Measurements from ENCODE around the gene RAB27B. TPM values are rescaled to one million over a fixed set of nuclear protein-coding genes. Genes with fewer than 3 reads are reported as not detected.

Gene RAB27B
- polyA plus RNA-seq, 2 of the 4 experiments (the other 2 are of a cell fraction), result 11.0 to 13.2 TPM

DNA sequence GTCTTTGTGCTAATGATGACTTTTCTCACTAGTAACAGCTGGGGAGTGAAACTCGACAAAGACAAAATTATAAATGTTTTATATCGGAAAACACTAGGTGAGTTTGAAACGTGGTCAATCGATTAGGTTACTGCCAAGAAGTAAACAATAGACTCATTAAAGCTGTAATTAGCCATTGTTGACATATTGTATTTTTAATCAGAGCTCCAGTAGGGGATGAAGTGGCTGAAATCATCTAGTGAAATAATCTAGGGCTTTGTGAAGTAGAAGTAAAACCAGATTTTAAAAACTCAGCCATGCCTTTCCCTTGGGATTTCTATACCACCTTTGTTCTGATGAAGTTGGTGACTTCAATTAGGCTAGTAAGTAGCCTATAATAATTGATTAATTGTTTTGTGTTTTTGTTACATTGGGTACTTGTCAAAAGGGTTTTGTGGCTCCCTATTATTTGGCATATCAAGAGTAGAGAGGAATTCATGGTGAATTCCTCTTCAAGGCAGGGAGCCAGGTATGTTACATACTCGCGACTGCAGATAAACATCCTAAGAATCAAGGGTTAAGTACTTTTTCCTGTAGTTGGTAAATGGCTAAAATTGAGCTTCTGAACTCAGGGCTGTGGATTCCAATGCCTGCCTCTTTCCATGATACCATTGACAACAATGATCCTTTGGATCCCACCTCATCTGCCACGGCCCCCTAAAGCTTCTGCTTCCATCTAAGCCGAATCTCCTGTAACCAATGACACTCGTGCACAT is 31.6 kb downstream of the RAB27B start (continued):
- TF ChIP-seq, protein P1, sequence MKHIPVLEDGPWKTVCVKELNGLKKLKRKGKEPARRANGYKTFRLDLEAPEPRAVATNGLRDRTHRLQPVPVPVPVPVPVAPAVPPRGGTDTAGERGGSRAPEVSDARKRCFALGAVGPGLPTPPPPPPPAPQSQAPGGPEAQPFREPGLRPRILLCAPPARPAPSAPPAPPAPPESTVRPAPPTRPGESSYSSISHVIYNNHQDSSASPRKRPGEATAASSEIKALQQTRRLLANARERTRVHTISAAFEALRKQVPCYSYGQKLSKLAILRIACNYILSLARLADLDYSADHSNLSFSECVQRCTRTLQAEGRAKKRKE (CRISPR knock-in tag; IDR thresholded peaks at IDR 0.05; ENCODE audit: low read depth), result no peak

DNA sequence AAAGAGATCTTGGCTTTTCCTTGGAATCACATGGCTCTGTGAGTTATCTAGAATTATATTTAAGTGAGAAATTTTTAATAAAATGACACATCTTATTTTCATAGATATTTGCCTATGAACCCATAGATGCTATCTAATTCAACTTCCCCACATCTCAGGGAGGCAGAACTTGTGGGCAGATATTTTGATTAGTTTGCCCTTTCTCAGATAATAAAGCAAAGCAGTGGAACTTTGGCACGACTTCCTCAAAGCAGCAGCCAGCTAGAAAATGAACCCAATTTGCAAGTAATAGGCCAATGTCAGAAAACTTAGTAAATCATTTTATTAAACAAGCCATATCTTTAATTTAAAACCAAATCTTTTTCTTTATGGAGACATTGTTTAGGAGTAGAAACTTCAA is 32.7 kb downstream of the RAB27B start:
- DNase-seq (ENCODE audit: low read depth in 1 of 2, low spot score in 1 of 2) (no peak), ATAC-seq (no peak), FAIRE-seq (no peak)
- ChIA-PET POLR2A (no interaction called here), CTCF (no interaction called here)
- no peak for TF ChIP-seq HOXA7 (CRISPR knock-in tag; IDR thresholded peaks at IDR 0.05)
- TF ChIP-seq, protein P2, sequence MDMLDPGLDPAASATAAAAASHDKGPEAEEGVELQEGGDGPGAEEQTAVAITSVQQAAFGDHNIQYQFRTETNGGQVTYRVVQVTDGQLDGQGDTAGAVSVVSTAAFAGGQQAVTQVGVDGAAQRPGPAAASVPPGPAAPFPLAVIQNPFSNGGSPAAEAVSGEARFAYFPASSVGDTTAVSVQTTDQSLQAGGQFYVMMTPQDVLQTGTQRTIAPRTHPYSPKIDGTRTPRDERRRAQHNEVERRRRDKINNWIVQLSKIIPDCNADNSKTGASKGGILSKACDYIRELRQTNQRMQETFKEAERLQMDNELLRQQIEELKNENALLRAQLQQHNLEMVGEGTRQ (IDR thresholded peaks at IDR 0.05), result no peak
- TF ChIP-seq JUNB (IDR thresholded peaks at IDR 0.05), result no peak
- TF ChIP-seq CHD2 (IDR thresholded peaks at IDR 0.05; ENCODE audit: low read length, partially characterized antibody), result no peak
- TF ChIP-seq FOXS1 (CRISPR knock-in tag; IDR thresholded peaks at IDR 0.05), result no peak
- TF ChIP-seq HDAC2 (IDR thresholded peaks at IDR 0.05), result no peak
- no peak for TF ChIP-seq POLR2AphosphoS2 (conservative IDR thresholded peaks at IDR 0.05; ENCODE audit: low read length)
- TF ChIP-seq, protein P3, sequence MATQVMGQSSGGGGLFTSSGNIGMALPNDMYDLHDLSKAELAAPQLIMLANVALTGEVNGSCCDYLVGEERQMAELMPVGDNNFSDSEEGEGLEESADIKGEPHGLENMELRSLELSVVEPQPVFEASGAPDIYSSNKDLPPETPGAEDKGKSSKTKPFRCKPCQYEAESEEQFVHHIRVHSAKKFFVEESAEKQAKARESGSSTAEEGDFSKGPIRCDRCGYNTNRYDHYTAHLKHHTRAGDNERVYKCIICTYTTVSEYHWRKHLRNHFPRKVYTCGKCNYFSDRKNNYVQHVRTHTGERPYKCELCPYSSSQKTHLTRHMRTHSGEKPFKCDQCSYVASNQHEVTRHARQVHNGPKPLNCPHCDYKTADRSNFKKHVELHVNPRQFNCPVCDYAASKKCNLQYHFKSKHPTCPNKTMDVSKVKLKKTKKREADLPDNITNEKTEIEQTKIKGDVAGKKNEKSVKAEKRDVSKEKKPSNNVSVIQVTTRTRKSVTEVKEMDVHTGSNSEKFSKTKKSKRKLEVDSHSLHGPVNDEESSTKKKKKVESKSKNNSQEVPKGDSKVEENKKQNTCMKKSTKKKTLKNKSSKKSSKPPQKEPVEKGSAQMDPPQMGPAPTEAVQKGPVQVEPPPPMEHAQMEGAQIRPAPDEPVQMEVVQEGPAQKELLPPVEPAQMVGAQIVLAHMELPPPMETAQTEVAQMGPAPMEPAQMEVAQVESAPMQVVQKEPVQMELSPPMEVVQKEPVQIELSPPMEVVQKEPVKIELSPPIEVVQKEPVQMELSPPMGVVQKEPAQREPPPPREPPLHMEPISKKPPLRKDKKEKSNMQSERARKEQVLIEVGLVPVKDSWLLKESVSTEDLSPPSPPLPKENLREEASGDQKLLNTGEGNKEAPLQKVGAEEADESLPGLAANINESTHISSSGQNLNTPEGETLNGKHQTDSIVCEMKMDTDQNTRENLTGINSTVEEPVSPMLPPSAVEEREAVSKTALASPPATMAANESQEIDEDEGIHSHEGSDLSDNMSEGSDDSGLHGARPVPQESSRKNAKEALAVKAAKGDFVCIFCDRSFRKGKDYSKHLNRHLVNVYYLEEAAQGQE (IDR thresholded peaks at IDR 0.05), result no peak
- no peak for TF ChIP-seq SMC3 (IDR thresholded peaks at IDR 0.05)
- TF ChIP-seq, protein P4, sequence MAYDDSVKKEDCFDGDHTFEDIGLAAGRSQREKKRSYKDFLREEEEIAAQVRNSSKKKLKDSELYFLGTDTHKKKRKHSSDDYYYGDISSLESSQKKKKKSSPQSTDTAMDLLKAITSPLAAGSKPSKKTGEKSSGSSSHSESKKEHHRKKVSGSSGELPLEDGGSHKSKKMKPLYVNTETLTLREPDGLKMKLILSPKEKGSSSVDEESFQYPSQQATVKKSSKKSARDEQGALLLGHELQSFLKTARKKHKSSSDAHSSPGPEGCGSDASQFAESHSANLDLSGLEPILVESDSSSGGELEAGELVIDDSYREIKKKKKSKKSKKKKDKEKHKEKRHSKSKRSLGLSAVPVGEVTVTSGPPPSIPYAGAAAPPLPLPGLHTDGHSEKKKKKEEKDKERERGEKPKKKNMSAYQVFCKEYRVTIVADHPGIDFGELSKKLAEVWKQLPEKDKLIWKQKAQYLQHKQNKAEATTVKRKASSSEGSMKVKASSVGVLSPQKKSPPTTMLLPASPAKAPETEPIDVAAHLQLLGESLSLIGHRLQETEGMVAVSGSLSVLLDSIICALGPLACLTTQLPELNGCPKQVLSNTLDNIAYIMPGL (CRISPR knock-in tag; IDR thresholded peaks at IDR 0.05; ENCODE audit: borderline replicate concordance), result no peak
- TF ChIP-seq PHF8 (IDR thresholded peaks at IDR 0.05; ENCODE audit: borderline replicate concordance, low read depth), result no peak
- no peak overlapping the region for H3K4me3 ChIP-seq
- 87% methylated on average over 1 of the region's 1 CpG for WGBS (ENCODE audit: missing lambda C conversion rate)
- H3K9me3 ChIP-seq, result no peaks in the 10 kb centered on the region
- no peak overlapping the region for H3K27ac ChIP-seq
- no peaks in the 10 kb centered on the region for H3K4me1 ChIP-seq
- H3K4me2 ChIP-seq, result no peak overlapping the region

DNA sequence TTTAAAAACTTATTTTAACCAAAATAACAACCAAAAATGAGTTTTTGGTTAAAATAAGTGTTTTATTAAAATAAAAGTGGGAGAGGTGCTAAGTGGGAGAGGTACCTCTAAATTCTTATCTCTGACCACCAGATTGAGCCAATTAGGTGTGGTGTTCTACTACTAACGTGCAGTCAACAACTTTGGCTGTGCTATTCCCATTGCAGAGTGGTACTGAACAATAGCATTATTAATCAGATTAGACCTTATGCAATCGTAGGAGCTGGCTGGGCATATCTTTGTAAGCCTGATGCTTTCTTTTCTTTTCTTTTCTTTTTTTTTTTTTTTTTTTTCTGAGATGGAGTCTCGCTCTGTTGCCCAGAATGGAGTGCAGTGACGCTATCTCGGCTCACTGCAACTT is 38.9 kb downstream of the RAB27B start:
- H3K27ac ChIP-seq, result no peak overlapping the region
- DNase-seq (ENCODE audit: low read depth in 1 of 2, low spot score in 1 of 2), result no peak
- TF ChIP-seq ESRRA (IDR thresholded peaks at IDR 0.05; ENCODE audit: borderline replicate concordance, low read length) (no peak), RARB (CRISPR knock-in tag; IDR thresholded peaks at IDR 0.05) (no peak), NFE2L2 (conservative IDR thresholded peaks at IDR 0.05; ENCODE audit: low read length) (no peak), MAFK (IDR thresholded peaks at IDR 0.05; ENCODE audit: partially characterized antibody) (no peak), KDM5A (IDR thresholded peaks at IDR 0.05) (no peak), HDAC2 (IDR thresholded peaks at IDR 0.05) (no peak), HOXB13 (CRISPR knock-in tag; IDR thresholded peaks at IDR 0.05; ENCODE audit: low read depth) (no peak)
- TF ChIP-seq, protein P4 (CRISPR knock-in tag; IDR thresholded peaks at IDR 0.05; ENCODE audit: borderline replicate concordance), result no peak
- TF ChIP-seq, protein P5, sequence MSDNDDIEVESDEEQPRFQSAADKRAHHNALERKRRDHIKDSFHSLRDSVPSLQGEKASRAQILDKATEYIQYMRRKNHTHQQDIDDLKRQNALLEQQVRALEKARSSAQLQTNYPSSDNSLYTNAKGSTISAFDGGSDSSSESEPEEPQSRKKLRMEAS (IDR thresholded peaks at IDR 0.05), result no peak
- TF ChIP-seq, protein P6, sequence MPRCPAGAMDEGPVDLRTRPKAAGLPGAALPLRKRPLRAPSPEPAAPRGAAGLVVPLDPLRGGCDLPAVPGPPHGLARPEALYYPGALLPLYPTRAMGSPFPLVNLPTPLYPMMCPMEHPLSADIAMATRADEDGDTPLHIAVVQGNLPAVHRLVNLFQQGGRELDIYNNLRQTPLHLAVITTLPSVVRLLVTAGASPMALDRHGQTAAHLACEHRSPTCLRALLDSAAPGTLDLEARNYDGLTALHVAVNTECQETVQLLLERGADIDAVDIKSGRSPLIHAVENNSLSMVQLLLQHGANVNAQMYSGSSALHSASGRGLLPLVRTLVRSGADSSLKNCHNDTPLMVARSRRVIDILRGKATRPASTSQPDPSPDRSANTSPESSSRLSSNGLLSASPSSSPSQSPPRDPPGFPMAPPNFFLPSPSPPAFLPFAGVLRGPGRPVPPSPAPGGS (IDR thresholded peaks at IDR 0.05), result no peak
- no peak for ATAC-seq
- no peak overlapping the region for H3K4me3 ChIP-seq
- no peaks in the 10 kb centered on the region for H3K9me3 ChIP-seq
- ChIA-PET CTCF (no interaction called here), POLR2A (no interaction called here)
- no peak overlapping the region for H3K4me2 ChIP-seq
- H3K4me1 ChIP-seq, result no peaks in the 10 kb centered on the region
- 95% methylated on average over 5 of the region's 5 CpGs for WGBS (ENCODE audit: missing lambda C conversion rate)
- no peak for FAIRE-seq

Measured in A549 (cell line).